K562 (cell line): ENCODE data around the gene KPNA1. TPM values are rescaled to one million over a fixed set of nuclear protein-coding genes. Genes with fewer than 3 reads are reported as not detected.
A peak's percentile ranks its signal among the peaks of the same experiment; 100 is the strongest.

ENCODE experiments used
- AFF4 ChIP-seq: sonication (generic); formaldehyde crosslinking; IDR thresholded peaks from 2 replicates; pipeline ENCODE4 v1.8.0; 2023; ENCODE audit warnings: mild to moderate bottlenecking, missing genetic modification reagents
- BRCA1 ChIP-seq, 2 experiments: fragments of 450-650 bp in 1 of 2; sonication (generic) in 1 of 2; formaldehyde crosslinking in 1 of 2; IDR thresholded peaks; 2 replicates each; pipeline versions ENCODE4 v1.5.0 to v1.6.1; 2017 to 2020; ENCODE audit warnings: mild to moderate bottlenecking in 1 of 2, missing genetic modification reagents in 1 of 2
- CEBPG ChIP-seq, 3 experiments: fragments of 200-800 bp in 1 of 3; sonication (Bioruptor generic) in 1 of 3; sonication (generic) in 1 of 3; formaldehyde crosslinking in 1 of 3; IDR thresholded peaks in 2 of 3; conservative IDR thresholded peaks in 1 of 3; 2 replicates each; pipeline versions ENCODE4 v1.6.1 to v1.8.0; 2016 to 2022; ENCODE audit warnings: missing compliant biosample characterization in 2 of 3, missing genetic modification characterization in 2 of 3, mild to moderate bottlenecking in 1 of 3, missing genetic modification reagents in 1 of 3
- CTCF ChIP-seq, 3 experiments: IDR thresholded peaks in 2 of 3; conservative IDR thresholded peaks in 1 of 3; 2 replicates each; pipeline ENCODE4 v1.5.1; 2011 to 2012; ENCODE audit warnings: low read length in 3 of 3, mild to moderate bottlenecking in 3 of 3, control low read depth in 2 of 3, improper control_type of control experiment in 1 of 3, inconsistent platforms in 1 of 3, low read depth in 1 of 3, mixed read lengths in 1 of 3, moderate library complexity in 1 of 3; ENCODE audit not compliant: insufficient read depth in 2 of 3
- ETS2 ChIP-seq: IDR thresholded peaks from 2 replicates; pipeline ENCODE4 v1.6.1; 2016; ENCODE audit warnings: borderline replicate concordance, missing genetic modification characterization, mild to moderate bottlenecking, moderate library complexity, missing compliant biosample characterization; ENCODE audit not compliant: poor library complexity, severe bottlenecking
- KDM5B ChIP-seq: fragments of 200-600 bp; sonication (generic); IDR thresholded peaks from 2 replicates; pipeline ENCODE4 v1.6.1; 2012; ENCODE audit warnings: low read depth, mild to moderate bottlenecking, moderate library complexity, low read length, control low read depth, inconsistent platforms; ENCODE audit not compliant: insufficient replicate concordance
- KLF13 ChIP-seq: fragments of 450-650 bp; IDR thresholded peaks from 2 replicates; pipeline ENCODE4 v1.6.1; 2016; ENCODE audit warnings: missing genetic modification characterization, low read depth, mild to moderate bottlenecking, missing compliant biosample characterization, moderate library complexity, borderline replicate concordance
- MEF2A ChIP-seq: IDR thresholded peaks from 2 replicates; pipeline ENCODE4 v1.6.1; 2011; ENCODE audit warnings: low read depth, mild to moderate bottlenecking, low read length, moderate library complexity; ENCODE audit not compliant: control insufficient read depth
- NFRKB ChIP-seq: fragments of 450-650 bp; IDR thresholded peaks from 2 replicates; pipeline ENCODE4 v1.6.1; 2016; ENCODE audit warnings: low read depth
- NRF1 ChIP-seq, 2 experiments: fragments of 450-650 bp; IDR thresholded peaks in 1 of 2; conservative IDR thresholded peaks in 1 of 2; 2 replicates each; pipeline ENCODE4 v1.6.1; 2014; ENCODE audit warnings: mild to moderate bottlenecking in 2 of 2
- SMARCC2 ChIP-seq: fragments of 450-650 bp; IDR thresholded peaks from 2 replicates; pipeline ENCODE4 v1.6.1; 2017; ENCODE audit warnings: antibody characterized with exemption, moderate library complexity, mild to moderate bottlenecking, low read depth
- SP1 ChIP-seq: sonication (generic); formaldehyde crosslinking; IDR thresholded peaks from 2 replicates; pipeline ENCODE4 v1.8.1; 2022; ENCODE audit warnings: mild to moderate bottlenecking, missing genetic modification reagents
- SPI1 ChIP-seq: IDR thresholded peaks from 2 replicates; pipeline ENCODE4 v1.6.1; 2011; ENCODE audit warnings: low read depth, low read length, control low read depth, borderline replicate concordance
- TEAD1 ChIP-seq, 2 experiments: fragments of 450-650 bp in 1 of 2; sonication (generic) in 1 of 2; formaldehyde crosslinking; IDR thresholded peaks; 2 replicates each; pipeline versions ENCODE4 v1.4.0 to v1.8.0; 2020 to 2022; ENCODE audit warnings: mild to moderate bottlenecking in 2 of 2, missing genetic modification reagents in 1 of 2
- ZBTB17 ChIP-seq: fragments of 450-650 bp; formaldehyde crosslinking; IDR thresholded peaks from 2 replicates; pipeline ENCODE4 v1.4.0; 2020; ENCODE audit warnings: mild to moderate bottlenecking
- ZFPM2 ChIP-seq: fragments of 250-450 bp; sonication (Bioruptor Pico); IDR thresholded peaks from 2 replicates; pipeline ENCODE4 v1.5.1; 2022; ENCODE audit warnings: mild to moderate bottlenecking
- ZFX ChIP-seq: sonication (generic); formaldehyde crosslinking; IDR thresholded peaks from 2 replicates; pipeline ENCODE4 v1.8.0; 2022; ENCODE audit warnings: mild to moderate bottlenecking, missing genetic modification reagents, moderate library complexity
- ZNF449 ChIP-seq: fragments of 250-450 bp; sonication (Bioruptor Pico); IDR thresholded peaks from 2 replicates; pipeline ENCODE4 v1.8.0; 2022; ENCODE audit warnings: moderate library complexity, mild to moderate bottlenecking, inconsistent platforms
- ZZZ3 ChIP-seq: fragments of 450-650 bp; IDR thresholded peaks from 2 replicates; pipeline ENCODE4 v1.6.1; 2016; ENCODE audit warnings: antibody characterized with exemption, mild to moderate bottlenecking, moderate library complexity
- polyA plus RNA-seq, 8 experiments: library from polyadenylated mRNA; depleted of rRNA in 4 of 8; stranded (reverse) in 5 of 8; unstranded in 3 of 8; fragments of >200 nt; fragmentation: Nextera tagmentation in 2 of 8; fragmentation: Illumina TruSeq in 1 of 8; extraction: Ambion mirVana in 2 of 8; extraction: Trizol in 1 of 8; gene quantifications; 2 replicates each; pipeline versions ENCODE4 v1.2.1 to v1.2.3, GENCODE V29; 2011 to 2014; ENCODE audit warnings: inconsistent platforms in 1 of 8, missing spikeins in 1 of 8
- total RNA-seq, 7 experiments: library from RNA; depleted of rRNA in 6 of 7; stranded (reverse); fragments of >200 nt in 6 of 7; fragmentation: Illumina TruSeq in 2 of 7; extraction: Trizol in 2 of 7; gene quantifications; 2 replicates each; pipeline versions ENCODE4 v1.2.1 to v1.2.3, GENCODE V29; 2011 to 2021; ENCODE audit warnings: low replicate concordance in 1 of 7

Gene KPNA1
- total and polyA plus RNA-seq, 9 of the 15 experiments (the other 6 are each of a cell fraction or from before 2014, with no cell fraction given), result 9.3 to 53.8 (median 33.5) TPM

GRCh38 chr3:122564155-122564912, 49.6 kb upstream of the KPNA1 start, which contains the start of the genes DTX3L and PARP9 (continued):
- TF ChIP-seq CTCF (IDR thresholded peaks at IDR 0.05 in 2 of 3, conservative IDR thresholded peaks at IDR 0.05 in 1 of 3; ENCODE audit: insufficient read depth in 2 of 3, low read depth in 1 of 3, low read length in 3 of 3) (no peak), TEAD1 (CRISPR knock-in tag; IDR thresholded peaks at IDR 0.05) (peak in 1 of 2 experiments; percentile 39; a peak in 1 of 4 replicates), MEF2A (no peak), KLF13 (tag) (no peak), ETS2 (tag) (no peak), ZFX (CRISPR knock-in tag) (peak; percentile 80), ZBTB17 (CRISPR knock-in tag) (0 out of 2 replicates have a peak, but pooled peaks have one; percentile 16), ZNF449 (no peak), NRF1 (conservative IDR thresholded peaks at IDR 0.05 in 1 of 2, IDR thresholded peaks at IDR 0.05 in 1 of 2) (peak; percentile 50 to 63; a peak in 3 of 4 replicates), NFRKB (no peak; the same call in 1 of the 2 replicates), SMARCC2 (no peak), ZZZ3 (no peak), KDM5B (peak; percentile 72), SP1 (CRISPR knock-in tag) (peak; percentile 37; the same call in 1 of the 2 replicates), SPI1 (no peak), AFF4 (CRISPR knock-in tag) (0 out of 2 replicates have a peak, but pooled peaks have one; percentile 44), BRCA1 (IDR thresholded peaks at IDR 0.05) (no peak), BRCA1 (CRISPR knock-in tag; IDR thresholded peaks at IDR 0.05) (no peak), ZFPM2 (CRISPR knock-in tag) (no peak), CEBPG (CRISPR knock-in tag; IDR thresholded peaks at IDR 0.05) (no peak), CEBPG (tag; conservative IDR thresholded peaks at IDR 0.05 in 1 of 2, IDR thresholded peaks at IDR 0.05 in 1 of 2) (no peak)
